WI38 (cell line): Measurements from ENCODE around the gene TFG.

Experiments
- H3K4me3 ChIP-seq: 2 replicates; pipeline ENCODE4 v1.5.1; 2011; ENCODE audit warnings: low read depth, mild to moderate bottlenecking, control low read depth, low read length
- TF ChIP-seq, protein P1 (sequence below): IDR thresholded peaks from 2 replicates; pipeline ENCODE4 v1.5.1; 2012; ENCODE audit warnings: low read depth, mild to moderate bottlenecking, control low read depth, low read length

Gene TFG

GRCh38 chr3:100709842-100710260 is 557 bp downstream of the TFG start:
- TF ChIP-seq, protein P1, sequence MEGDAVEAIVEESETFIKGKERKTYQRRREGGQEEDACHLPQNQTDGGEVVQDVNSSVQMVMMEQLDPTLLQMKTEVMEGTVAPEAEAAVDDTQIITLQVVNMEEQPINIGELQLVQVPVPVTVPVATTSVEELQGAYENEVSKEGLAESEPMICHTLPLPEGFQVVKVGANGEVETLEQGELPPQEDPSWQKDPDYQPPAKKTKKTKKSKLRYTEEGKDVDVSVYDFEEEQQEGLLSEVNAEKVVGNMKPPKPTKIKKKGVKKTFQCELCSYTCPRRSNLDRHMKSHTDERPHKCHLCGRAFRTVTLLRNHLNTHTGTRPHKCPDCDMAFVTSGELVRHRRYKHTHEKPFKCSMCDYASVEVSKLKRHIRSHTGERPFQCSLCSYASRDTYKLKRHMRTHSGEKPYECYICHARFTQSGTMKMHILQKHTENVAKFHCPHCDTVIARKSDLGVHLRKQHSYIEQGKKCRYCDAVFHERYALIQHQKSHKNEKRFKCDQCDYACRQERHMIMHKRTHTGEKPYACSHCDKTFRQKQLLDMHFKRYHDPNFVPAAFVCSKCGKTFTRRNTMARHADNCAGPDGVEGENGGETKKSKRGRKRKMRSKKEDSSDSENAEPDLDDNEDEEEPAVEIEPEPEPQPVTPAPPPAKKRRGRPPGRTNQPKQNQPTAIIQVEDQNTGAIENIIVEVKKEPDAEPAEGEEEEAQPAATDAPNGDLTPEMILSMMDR: no peak
- H3K4me3 ChIP-seq: peak overlapping the region; percentile 73

GRCh38 chr3:100710261-100710968 is 1.1 kb downstream of the TFG start:
- TF ChIP-seq, protein P1: 0 out of 2 replicates have a peak, but pooled peaks have one; percentile 19
- peak overlapping the region; percentile 73 for H3K4me3 ChIP-seq

- TF ChIP-seq, protein P1: no peak
- no peak overlapping the region for H3K4me3 ChIP-seq
Observed at GRCh38 chr3:100715176-100715575, 5.9 kb downstream of the TFG start.

GRCh38 chr3:100717063-100717462 is 7.8 kb downstream of the TFG start:
- H3K4me3 ChIP-seq: no peak overlapping the region
- TF ChIP-seq, protein P1: no peak

DNA sequence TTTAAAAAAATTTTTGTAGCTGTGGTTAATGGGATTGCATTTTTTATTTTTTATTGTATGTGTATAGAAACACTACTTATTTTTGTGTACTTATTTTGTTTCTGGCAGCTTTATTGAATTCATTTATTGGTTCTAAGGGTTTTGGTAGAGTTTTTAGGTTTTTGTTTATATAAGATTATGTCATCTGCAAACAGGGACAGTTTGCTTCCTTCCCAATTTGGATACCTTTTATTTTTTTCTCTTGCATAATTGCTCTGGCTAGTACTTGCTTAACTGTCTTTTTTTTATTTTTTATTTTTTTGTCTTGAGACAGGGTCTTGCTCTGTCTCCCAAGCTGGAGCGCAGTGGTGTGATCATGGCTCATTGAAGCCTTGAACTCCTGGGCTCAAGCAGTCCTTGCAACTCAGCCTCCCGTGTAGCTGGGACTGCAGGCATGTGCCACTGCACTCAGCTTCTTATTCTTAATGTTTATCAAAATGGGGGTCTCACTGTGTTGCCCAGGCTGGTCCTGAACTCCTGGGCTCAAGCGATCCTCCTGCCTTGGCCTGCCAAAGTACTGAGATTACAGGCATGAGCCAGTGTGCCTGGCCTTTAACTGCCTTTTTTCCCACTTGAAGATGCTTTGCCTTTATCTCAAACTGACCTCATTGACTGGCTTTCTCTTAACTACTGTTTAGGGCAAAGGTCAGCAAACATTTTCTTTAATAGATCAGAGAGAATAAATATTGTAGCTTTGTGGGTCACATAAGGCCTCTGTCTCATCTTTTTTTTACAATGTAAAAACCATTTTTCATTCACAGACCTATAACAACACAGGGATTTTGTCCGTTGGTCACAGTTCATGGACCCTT is 8.6 kb downstream of the TFG start:
- no peak overlapping the region for H3K4me3 ChIP-seq
- TF ChIP-seq, protein P1: no peak

DNA sequence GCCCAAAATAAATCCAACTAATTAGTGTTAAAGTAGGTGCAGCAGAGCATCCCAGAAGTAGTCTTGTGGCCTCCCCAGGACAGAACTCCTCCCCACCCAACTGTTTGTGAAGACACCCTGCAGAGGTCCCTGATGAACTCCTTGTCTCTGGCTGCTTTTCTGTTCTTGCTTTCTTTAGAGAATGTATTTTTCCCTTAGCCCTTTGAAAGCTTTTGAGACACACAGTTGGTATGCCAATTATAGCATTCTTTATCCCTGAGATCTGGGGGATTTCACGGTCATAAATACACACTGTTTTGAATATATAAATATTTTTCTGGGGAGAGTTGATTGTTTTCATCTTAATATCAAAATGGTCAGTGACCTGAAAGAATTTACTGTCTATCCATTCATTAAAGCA is 9.8 kb downstream of the TFG start:
- TF ChIP-seq, protein P1: no peak
- no peak overlapping the region for H3K4me3 ChIP-seq

GRCh38 chr3:100720426-100720825 is 11.1 kb downstream of the TFG start:
- TF ChIP-seq, protein P1: no peak
- H3K4me3 ChIP-seq: no peak overlapping the region
